ENCODE results near the gene DNAH8.

The DNAH8 gene

DNA sequence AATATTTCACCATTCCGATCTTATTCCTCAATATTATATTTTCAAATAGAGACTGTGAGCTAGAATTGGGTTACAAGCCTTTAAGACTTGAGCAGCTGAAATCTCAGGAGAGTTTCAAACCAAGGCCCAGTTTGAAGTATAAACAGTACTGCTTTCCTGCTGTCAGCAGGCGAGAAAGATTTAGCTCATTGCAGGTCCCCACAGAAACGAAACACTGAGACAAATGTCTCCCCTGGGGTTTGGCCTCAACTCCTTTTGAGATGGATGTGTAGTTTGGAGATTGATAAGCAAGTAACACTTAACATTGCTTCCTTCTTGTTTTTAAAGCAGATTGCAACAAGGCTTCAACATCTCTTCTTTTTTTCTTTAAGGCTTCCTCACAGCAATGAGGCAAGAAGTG lies 311.1 kb downstream of the DNAH8 start:
- FAIRE-seq: no peak

DNA sequence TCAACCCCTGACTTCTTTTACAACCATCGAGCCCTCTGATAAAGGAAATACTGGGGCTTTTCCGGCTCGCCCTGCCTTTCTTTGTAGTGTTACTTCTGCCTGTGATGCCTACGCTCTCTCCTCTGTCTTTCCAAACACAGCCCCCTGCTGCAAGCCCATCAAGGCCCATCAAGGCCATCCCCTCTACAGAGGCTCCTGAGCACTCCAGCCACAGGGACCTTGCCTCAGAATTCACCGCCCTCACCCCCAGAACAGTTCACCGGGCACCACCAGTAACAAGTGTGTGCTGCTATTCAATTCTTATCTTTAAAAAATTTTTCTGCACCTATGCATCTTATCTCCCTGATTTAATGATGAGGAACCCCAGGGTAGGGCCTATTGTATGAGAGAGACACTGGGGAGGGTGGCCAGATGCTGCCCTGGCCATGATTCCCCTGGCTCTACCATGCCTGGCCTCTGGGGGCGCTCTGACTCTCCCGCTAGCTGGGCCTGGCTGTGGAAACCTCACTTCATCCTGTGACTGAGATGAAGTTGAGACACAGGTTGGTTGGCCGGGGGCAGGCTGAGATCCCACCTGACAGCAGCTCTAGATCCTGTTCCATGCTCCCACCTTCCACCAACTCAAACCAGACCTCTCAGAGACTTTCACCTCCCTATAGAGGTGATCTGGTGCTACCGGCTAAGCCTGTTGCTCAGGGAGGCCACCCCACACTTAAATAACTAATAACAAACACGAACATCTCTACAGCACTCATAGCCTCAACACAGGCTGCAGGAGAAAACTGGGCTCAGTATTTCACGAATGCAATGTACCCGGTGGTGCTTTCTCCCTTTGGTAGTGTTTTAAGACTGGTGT lies 314.3 kb downstream of the DNAH8 start:
- no peak for FAIRE-seq

DNA sequence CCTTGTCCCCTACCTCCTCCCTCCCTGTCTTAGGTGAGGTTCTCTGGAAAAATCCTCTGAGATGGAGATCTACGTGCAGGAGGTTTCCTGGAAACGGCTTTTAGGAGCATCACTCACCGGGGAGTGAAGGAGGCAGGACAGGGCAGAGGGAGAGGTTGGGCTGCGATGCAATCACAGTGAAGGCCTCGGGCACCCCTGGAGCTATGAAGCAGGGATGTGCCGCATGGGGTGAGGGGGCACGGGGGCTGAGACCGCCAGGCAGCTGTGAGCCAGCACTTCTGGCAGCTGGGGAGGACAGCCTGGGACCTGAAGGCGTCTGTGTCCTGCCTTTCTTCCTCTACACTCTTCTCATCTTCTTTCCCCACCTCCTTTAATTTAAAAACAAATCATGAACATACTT lies 320.6 kb downstream of the DNAH8 start:
- FAIRE-seq: no peak

DNA sequence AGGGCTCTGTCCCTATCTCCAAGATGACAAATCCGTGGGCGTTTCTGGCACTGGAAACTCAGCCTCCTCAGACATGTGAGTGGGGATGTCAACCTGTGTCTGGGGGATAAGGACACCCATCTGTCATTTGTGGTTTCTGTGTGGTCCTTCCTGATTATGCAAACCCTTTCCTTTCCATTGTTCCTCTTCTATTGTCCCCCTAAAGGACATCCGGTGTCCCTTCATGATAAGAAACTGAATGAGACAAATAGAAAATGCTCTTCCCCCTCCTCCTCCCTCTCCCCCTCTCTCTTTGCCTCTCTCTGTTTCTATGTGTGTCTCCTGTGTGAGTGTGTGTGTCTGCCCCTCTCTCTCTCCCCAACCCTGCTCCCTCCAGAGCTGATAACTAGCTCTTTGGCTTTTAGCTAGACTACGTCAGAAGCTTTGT lies 322.0 kb downstream of the DNAH8 start:
- no peak for FAIRE-seq

DNA sequence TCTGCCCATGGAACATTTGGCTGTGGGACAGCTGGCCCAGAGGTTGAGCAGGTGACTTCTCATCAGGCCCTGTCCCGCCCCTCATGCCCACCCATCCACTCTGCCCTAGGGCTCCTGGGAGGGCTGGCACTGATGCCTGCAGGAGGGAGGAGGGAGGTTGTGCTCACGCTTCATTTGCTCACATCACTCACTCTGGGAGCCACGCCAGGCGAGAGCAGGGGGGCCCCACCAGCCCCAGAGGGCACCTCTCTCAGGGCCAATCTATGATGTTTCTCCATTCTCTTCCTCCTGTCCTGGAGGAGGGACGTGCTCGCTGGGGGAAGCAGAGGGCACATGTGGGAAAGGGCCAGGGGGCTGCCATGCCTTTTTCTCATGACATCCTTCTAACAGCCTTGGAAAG lies 322.6 kb downstream of the DNAH8 start:
- FAIRE-seq: no peak

DNA sequence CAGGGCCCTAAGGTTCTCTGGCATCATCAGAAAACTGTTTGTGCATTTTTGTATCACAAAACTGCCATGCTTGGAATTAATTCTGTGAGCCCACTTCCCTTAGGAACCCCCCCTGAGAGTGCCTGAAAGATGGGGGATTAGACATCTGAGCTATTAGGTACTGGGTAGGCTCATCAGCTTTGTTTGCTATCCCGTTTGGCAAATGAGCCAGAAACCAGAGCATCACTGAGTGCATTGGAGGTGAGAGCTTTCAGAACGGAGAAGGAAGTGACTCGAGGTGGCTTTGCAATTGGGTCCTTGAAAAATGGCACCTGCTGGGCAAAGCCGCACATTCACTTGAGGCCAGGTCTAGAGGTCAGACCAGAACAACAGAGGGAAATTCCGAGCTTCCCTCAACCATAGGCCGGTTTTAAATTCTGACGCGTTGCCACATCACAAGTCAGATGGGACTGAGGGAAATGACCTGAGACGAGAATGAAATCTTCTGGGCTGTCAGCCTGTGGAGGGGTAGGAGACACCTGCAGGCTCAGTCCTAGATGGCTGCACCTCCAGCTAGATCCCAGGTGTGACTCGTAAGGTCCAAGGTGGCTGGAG lies 325.1 kb downstream of the DNAH8 start:
- FAIRE-seq: no peak

DNA sequence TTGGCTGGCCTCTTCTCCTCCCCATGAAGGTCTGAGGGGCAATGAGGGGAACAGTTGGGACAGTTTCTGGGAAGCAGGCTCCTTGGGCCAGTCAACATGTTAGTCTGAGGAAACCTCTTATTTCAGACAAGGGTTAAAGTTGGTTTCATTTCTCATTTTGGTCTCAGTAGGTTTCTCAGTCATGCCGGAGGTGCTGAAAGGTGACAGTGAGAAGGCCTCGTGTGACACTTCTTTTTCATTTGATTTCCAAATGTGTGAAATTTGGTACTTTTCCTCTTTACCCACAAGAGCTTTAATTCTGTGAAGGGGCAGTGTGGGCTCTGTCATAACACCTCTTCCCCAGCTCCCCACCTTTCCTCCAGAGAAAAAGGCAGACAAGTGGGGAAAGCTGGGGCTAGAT lies 326.0 kb downstream of the DNAH8 start:
- no peak for FAIRE-seq

DNA sequence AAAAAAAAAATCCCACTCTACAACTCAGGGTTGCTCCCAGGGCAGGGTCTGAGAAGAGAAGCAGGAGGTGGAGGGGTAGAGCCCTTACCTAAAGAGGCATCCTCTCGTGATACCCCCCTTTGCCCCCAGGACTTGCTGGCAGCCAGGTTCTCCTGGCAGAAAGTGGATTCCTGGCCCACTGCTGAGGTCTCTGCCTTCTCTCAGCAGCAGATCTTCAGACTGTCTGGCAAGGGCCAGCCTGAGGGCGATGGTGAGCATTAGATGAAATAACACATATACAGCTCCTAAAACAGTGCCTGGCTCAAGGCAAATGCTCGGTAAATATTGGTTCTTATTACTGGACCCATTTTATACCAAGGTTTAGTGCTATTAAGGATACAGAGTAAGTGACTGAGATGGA lies 328.7 kb downstream of the DNAH8 start:
- no peak for FAIRE-seq

DNA sequence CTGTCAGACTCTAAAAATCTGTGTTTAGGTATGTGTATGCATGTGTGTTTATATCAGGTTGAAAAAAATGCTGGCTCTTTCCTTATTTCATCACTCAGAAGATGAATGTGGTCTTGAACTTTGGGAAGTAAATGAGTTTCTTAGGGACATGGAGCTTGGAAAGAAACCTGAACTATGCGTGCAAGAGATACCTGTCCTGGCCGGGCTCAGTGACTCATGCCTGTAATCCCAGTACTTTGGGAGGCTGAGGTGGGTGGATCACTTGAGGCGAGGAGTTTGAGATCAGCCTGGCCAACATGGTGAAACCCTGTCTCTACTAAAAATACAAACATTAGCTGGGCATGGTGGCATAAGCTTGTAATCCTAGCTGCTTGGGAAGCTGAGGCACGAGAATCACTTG lies 329.1 kb downstream of the DNAH8 start:
- no peak for FAIRE-seq

DNA sequence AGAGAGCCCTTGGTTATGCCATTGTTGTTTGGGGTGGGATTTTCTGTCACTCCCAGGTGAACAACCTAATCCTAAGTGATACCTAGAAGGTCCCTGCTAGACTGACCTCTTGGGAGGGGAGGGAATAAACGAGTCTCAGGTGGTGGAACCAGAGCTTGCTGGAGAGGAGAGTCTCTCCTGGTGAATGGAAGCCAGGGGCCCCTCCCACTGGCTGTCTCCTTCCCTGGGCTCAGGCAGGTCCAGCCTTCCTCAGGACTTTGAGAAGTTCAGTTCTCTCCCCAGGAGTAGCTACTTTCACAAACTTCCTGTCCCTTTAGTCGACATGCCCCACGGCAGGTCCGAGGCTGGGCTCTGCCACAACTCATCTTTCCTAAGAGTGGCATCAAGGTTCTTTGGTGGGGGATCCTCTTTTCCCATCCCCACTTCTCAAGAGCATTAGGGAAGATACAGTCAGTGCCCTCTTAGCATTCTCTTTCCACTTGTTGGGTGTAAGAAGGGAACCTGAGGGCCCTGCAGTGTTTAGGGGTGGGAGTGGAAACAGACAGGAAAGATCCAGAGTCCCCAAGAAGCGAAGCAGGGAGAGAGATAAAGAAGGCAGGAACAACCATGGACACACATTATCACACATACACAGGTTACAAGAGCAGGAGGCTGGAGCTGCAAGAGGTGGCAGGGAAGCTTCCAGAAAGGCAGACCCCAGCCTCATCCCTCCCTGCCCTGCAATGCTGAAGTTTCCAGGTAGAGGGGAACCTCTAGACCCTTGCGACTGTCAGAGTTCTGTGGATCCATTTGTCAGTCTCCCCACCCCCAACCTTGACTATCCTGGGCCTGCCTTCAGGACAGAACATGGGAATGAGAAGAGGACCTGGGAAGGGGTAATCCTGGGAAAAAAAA lies 332.6 kb downstream of the DNAH8 start:
- FAIRE-seq: no peak

DNA sequence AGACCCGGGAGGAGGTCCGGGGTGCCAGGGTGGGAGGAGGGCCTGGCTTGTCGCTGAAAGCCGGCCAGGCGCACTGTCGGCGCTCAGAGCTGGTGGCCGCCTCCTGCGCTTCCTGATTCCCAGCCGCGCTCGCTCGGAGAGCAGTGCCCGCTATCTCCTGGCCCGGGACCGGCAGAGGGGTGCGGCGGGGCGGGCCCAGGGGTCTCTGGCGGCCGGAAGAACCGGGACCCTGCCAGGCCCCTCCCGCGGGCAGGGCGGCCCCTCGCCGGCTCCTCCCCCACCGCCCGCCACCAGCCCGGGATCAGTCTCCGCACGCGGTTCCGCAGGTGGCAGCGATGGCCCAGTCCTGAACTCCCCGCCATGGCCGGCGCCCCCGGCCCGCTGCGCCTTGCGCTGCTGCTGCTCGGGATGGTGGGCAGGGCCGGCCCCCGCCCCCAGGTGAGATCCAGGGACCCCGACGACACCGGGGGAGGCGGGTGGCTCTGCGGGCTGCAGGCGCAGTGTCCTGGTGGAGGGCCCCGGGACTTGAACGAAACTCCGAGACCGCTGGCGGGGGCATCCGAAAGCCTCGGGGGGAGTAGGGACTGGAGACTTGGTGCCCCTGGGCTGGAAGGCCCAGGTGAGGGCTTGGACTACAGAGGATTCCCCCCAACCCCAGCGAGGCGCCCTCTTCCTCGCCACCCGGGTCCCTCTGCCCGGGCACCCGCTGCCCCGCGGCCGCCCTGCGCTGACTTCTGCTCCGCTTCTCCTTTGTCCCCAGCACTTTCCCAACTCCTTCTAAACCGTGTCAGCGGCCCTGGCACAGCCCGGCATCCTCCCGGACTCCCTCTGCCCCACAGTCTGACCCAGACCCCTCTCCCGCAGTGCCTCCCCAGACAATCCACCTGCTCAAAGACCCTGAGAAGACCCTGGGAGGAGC lies 333.6 kb downstream of the DNAH8 start, which contains the start of gene GLP1R:
GLP1R (plus strand) TSS at position 301 of the 919 bp plus-strand sequence; CDS start at position 361, 60 bp downstream.
- FAIRE-seq: no peak

DNA sequence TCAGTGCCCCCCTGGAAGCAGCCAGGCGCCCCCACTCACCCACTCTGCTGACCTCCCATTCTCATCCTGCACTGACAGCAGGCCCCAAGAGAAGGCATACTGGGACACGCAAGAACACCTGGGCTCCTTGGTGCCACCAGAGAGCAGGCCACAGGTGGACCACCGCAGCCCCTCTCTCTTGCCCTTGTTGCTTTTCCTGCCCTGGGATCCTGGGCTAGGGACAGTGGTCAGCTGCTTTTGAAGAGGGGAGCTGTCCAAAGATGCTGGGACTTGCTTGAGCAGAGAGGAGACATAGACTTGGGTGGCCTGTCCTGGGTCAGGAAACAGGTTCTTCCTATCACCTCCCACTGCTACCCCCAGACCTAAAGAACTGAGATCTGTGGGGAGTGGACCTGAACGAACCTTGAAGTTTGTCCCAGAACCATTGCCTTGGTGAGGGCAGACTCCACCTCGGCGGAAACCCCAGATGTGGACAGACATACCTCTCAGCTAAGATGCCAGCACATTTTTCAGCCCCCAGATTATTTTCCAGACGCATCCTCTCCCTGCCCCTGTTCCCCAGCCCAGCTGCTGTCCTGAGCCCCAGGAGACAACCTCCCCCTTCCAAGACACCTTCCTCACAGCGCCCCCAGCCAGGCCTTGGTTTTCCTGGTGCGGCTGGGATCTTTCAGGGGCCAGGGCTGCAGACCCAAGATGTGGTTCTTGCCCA lies 334.6 kb downstream of the DNAH8 start:
- no peak for FAIRE-seq

DNA sequence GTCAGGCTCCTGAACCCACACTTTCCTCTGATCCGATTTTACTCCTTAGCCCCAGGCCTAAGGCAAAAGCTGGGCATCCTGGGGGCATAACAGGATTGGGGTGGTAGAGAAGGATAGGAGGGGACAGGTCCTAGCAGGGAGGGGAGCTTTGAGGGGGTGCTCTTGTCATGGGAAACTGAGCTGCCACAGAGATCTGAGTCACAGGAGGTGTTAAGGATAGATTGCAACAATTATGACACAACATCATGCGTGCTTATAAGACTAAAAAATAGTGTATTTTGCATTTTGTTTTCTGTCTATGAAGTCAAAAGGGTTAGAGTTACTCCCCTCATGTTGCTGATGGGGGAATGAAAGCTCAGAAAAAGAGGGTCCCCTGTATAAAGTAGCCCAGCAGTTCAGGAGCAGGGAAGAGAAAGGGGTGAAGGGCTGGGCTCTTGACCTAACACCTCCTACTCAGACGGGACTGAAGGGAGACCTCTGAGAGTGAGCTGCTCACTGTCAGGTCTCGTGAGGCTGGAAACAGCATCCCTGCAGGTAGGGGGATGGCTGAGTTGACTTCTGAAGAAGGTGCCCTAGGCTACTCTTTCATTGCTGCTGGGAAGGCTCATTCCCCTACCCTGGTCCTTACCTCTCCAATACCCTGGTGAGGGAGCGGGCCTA lies 335.5 kb downstream of the DNAH8 start:
- no peak for FAIRE-seq

DNA sequence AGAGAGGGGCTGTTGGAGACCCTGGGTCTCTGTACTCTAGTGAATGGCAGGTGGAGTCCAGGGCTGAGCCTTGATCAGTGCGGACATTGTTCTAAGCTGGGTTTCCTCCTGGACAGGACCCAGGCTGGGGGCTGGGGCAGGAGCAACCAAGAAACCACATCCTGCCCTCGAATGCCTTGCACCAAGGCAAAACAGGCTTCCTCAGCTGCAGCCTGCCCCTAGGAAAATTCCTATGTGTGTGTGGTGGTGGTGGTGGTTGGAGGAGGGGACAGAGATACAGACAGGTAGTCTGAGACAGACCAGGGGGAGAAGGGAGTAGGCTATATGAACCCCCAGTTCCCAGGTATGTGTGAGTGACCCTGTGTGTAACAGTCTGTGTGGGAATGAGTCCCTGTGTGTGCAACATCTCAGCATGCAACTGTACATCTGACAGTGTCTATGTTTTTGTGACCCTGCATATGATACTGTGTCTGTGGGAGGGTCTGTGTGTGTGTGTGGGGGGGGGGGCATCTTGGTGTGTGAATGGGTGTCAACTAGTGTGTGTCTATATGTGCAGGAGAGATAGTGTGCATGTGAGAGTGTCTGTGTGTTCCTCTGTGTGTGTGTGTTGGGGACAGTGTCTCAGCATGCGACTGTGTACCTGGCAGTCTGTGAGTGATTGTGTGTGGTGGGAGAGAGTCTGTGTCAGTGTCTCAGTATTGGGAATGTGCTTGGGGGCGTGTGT lies 336.4 kb downstream of the DNAH8 start:
- FAIRE-seq: no peak

DNA sequence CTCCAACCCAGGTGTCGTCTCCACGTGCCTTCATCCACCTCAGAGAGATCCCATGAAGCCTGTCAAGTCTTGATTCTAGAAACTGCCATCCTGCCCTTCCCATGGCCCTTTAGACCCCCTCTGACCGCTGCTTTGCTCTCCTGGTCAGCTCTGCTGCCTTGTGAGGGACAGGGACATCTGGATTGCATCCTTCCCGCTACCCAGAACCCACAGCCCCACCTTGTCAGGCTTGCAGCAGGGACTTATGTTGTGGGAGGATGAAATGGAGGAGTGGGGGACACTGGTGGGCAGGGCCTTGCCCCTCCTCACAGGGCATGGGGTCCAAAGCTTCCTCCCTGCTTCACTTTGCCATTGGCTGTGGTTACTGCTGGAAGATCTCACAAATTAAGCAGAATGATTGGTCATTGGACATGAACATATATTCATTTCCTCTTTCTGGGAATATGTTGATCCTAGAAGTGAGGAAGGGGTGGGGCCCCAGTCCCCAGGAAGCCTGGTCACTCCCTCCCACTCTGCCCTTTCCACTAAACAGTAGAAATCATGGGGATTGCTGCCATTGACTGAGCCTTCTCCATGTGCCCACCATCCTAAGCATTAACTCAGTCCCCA lies 338.0 kb downstream of the DNAH8 start:
- no peak for FAIRE-seq

DNA sequence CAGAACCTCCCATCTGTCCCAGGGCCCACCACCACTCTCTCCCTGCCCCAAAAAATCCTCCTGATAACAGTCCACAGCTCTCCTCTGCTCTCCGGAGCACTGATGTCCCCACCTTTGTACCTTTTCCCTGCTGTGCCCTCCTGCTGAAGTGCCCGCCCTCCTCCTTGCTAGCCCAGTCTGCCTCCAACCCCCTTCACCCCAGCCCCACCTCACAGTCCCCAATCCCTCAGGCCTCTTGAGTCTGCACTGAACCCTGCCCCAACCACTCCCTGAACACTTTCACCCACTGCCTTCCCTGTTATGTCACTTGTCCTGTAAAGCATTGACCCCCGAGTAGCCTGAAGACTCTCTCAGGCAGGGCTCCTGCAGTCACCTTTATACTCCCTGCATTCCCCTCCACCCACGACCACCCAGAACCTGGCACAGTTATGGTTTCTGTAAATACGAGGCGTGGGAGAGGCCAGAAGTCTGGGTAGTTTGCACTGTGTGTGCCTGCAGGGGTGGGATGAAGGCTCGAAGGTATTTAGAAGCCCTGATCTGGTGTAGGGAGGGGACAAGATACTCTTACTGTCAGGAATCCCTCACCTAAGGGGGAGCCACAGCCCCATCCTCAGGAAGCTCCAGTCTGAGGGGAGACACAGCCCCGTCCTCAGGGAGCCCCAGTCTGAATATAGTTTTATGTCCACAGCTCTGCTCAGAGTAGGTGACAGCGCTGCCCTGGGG lies 338.9 kb downstream of the DNAH8 start:
- no peak for FAIRE-seq

DNA sequence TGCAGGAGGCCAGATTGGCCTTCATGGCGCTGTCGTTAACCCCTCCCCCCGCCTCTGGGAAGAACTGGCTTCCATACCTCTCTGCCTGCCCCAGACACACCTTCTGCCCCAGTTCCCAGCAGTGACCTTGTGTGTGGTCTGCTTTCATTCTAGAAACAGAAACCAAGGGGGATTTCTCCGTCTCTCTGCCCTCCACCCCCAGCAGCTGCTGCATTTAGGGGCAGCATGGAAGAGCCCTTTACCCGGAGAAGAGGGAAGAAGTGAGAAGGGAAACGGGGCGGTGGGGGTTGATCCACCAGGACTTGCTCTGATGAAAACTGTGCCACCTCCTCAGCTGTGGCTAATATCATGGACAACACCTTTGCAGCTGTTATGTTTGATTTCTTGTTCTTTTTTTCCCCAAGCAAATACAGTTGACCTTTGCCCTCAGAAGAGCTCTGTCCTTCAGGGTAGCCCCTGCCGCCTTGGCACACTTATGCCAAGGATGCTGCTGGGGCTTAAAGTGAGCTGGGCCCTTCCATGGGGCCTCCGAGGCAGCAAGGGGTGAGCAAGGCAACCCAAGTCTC lies 339.5 kb downstream of the DNAH8 start:
- FAIRE-seq: no peak

DNA sequence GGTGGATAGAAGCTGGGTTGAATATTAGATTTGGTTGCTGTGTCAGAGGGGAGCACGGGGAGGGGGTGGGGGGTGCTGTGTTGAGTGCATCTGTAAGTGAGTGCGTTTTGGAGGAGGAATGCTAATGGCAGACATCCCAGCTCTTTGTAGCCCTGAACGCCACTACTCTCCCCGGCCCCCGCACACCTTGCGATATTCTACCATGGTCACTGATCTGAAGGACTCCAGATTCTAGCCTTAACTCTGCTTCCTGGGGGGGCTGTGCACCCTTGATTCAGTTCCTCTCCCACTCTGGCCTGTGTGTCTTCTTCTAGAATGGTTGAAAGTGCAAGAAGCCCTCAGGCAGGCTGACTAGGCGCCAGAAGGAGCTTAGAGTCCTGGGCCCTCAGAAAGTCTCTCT lies 340.6 kb downstream of the DNAH8 start:
- FAIRE-seq: no peak

DNA sequence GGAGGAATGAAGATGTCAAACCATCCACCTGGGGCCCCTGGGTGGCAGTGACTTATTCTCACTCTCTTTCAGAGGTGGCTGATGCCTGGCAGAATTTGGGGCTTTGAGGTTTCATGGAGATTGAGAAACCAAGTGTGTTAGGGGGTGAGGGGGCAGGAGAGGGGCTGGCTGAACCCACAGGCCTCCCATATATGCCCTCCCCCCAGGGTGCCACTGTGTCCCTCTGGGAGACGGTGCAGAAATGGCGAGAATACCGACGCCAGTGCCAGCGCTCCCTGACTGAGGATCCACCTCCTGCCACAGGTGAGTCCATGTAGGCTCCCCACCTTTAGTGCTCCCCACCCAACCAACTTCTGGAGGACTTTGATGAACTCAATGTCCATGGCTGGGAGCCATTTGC lies 341.1 kb downstream of the DNAH8 start:
- FAIRE-seq: no peak

Data from islet of Langerhans (tissue), 1 donor.